Spinal cord (tissue), 10 donors: ENCODE data around the gene HLA-DRB1. TPM values are rescaled to one million over a fixed set of nuclear protein-coding genes. Genes with fewer than 3 reads are reported as not detected.
"Not testable (repeated sequence)": the region's sequence is repeated elsewhere in the genome, so short reads cannot be mapped to it uniquely, and the experiment has no call there.

Source experiments
- DNase-seq, 6 donors: peaks; one replicate each; pipeline versions ENCODE4 v3.0.0 to v3.0.0-alpha.2; 2013 to 2015; ENCODE audit warnings: low spot score in 6 of 6, low read depth in 4 of 6
- H3K27ac ChIP-seq: one replicate; pipeline ENCODE4 v1.5.1; 2013; ENCODE audit warnings: low read depth, low read length, control low read depth
- H3K27me3 ChIP-seq: one replicate; pipeline ENCODE4 v1.6.1; 2013; ENCODE audit warnings: low read length; ENCODE audit not compliant: control insufficient read depth, insufficient read depth
- H3K36me3 ChIP-seq: one replicate; pipeline ENCODE4 v1.6.1; 2013; ENCODE audit warnings: low read length; ENCODE audit not compliant: control insufficient read depth, insufficient read depth
- H3K4me1 ChIP-seq: one replicate; pipeline ENCODE4 v1.6.1; 2013; ENCODE audit warnings: low read length; ENCODE audit not compliant: control insufficient read depth, insufficient read depth
- H3K4me3 ChIP-seq: one replicate; pipeline ENCODE4 v1.5.1; 2013; ENCODE audit warnings: low read depth, low read length, control low read depth
- H3K9me3 ChIP-seq: one replicate; pipeline ENCODE4 v1.6.1; 2013; ENCODE audit warnings: low read length; ENCODE audit not compliant: control insufficient read depth, insufficient read depth
- WGBS: methylation state at CpG from one replicate; pipeline ENCODE4 v1.1.5; 2013; ENCODE audit warnings: missing lambda C conversion rate; ENCODE audit not compliant: insufficient coverage; 5-methylcytosine and 5-hydroxymethylcytosine counted together
- long read RNA-seq, 4 donors: transcript quantifications; one replicate each; lab custom pipeline, GENCODE V29; 2026
- polyA plus RNA-seq, 2 donors: library from polyadenylated mRNA; unstranded; fragments of 120-200 nt; gene quantifications; one replicate each; pipeline ENCODE4 v1.2.1, GENCODE V29; 2013; ENCODE audit not compliant: insufficient read length in 2 of 2
- total RNA-seq, 2 donors: library from RNA; depleted of rRNA in 1 of 2; stranded (reverse); fragments of 120-200 nt in 1 of 2; fragments of >200 nt in 1 of 2; gene quantifications; one replicate each; pipeline versions ENCODE4 v1.2.3 to v1.2.4, GENCODE V29; 2013 to 2014
- donor health status: healthy.

The HLA-DRB1 gene
- total RNA-seq (10 to 100 TPM; 17.0 to 61.3 TPM), polyA plus RNA-seq (1 to 10 TPM; 3.1 to 3.5 TPM)
- long read RNA-seq, donor 1, partial matches to known transcripts: 0 of 1 reads
- long read RNA-seq, donor 1, other reads (novel, unspliced or antisense): 0 of 1 reads
- long read RNA-seq, donor 2: 0 reads
- long read RNA-seq, donor 3, partial matches to known transcripts: 0 of 1 reads
- long read RNA-seq, donor 3, other reads (novel, unspliced or antisense): 0 of 1 reads
- long read RNA-seq, donor 4, transcript HLA-DRB1-201 (6 exons, 1,229 nt): major isoform, 18 of 73 reads
- long read RNA-seq, donor 4, partial matches to known transcripts: 55 of 73 reads
- long read RNA-seq, donor 4, other reads (novel, unspliced or antisense): 0 of 73 reads

GRCh38 chr6:32589596-32590449, at the start of gene HLA-DRB1:
Gene HLA-DRB1 (minus strand): TSS chr6:32589848. CDS start chr6:32589742, 106 bp downstream.
- WGBS: 25% methylated on average over 2 of the region's 9 CpGs
- H3K27ac ChIP-seq: no peak within 1 kb of the TSS
- H3K4me3 ChIP-seq: no peak within 1 kb of the TSS
- no peaks in the 10 kb centered on the region for H3K4me1 ChIP-seq
- H3K27me3 ChIP-seq: no peaks in the 10 kb centered on the region
- no peaks in the 10 kb centered on the region for H3K36me3 ChIP-seq
- H3K9me3 ChIP-seq: no peaks in the 10 kb centered on the region
- peak in 2 of 6 donors; percentile 31 to 34 for DNase-seq

GRCh38 chr6:32638532-32639219, 49.0 kb upstream of the HLA-DRB1 start:
- WGBS: 100% methylated on average over 1 of the region's 9 CpGs
- Histone ChIP-seq H3K9me3 (no peaks in the 10 kb centered on the region), H3K36me3 (no peaks in the 10 kb centered on the region), H3K27me3 (no peaks in the 10 kb centered on the region), H3K4me1 (no peaks in the 10 kb centered on the region), H3K4me3 (no peak overlapping the region), H3K27ac (no peak overlapping the region)
- no peak for DNase-seq

GRCh38 chr6:32637883-32638282, 48.2 kb upstream of the HLA-DRB1 start:
- Histone ChIP-seq H3K9me3 (no peaks in the 10 kb centered on the region), H3K4me1 (no peaks in the 10 kb centered on the region), H3K27ac (no peak overlapping the region), H3K27me3 (no peaks in the 10 kb centered on the region), H3K36me3 (no peaks in the 10 kb centered on the region), H3K4me3 (no peak overlapping the region)
- no peak for DNase-seq
- WGBS: no CpG with 5 or more reads among the region's 3 CpGs

GRCh38 chr6:32637219-32637880, 47.7 kb upstream of the HLA-DRB1 start, which contains the start of gene HLA-DQA1:
Gene HLA-DQA1 (plus strand): TSS chr6:32637406. CDS start chr6:32637459, 53 bp downstream.
- no peak for DNase-seq
- no peak within 1 kb of the TSS for H3K4me3 ChIP-seq
- H3K4me1 ChIP-seq: no peaks in the 10 kb centered on the region
- no peak within 1 kb of the TSS for H3K27ac ChIP-seq
- no peaks in the 10 kb centered on the region for H3K27me3 ChIP-seq
- 67% methylated on average over 3 of the region's 7 CpGs for WGBS
- no peaks in the 10 kb centered on the region for H3K9me3 ChIP-seq
- H3K36me3 ChIP-seq: no peaks in the 10 kb centered on the region

- H3K27ac ChIP-seq: no peak overlapping the region
- no peaks in the 10 kb centered on the region for H3K27me3 ChIP-seq
- no peaks in the 10 kb centered on the region for H3K9me3 ChIP-seq
- WGBS: 50% methylated on average over 1 of the region's 2 CpGs
- H3K4me3 ChIP-seq: no peak overlapping the region
- no peaks in the 10 kb centered on the region for H3K4me1 ChIP-seq
- no peak for DNase-seq
- no peaks in the 10 kb centered on the region for H3K36me3 ChIP-seq
Measured at GRCh38 chr6:32635526-32636123, 46.0 kb upstream of the HLA-DRB1 start.

GRCh38 chr6:32629793-32630192, 40.1 kb upstream of the HLA-DRB1 start:
- 87% methylated on average over 3 of the region's 13 CpGs for WGBS
- H3K4me3 ChIP-seq, H3K27me3 ChIP-seq, H3K9me3 ChIP-seq, H3K36me3 ChIP-seq, H3K4me1 ChIP-seq, DNase-seq, H3K27ac ChIP-seq: not testable (repeated sequence)

GRCh38 chr6:32627831-32628230, 38.2 kb upstream of the HLA-DRB1 start:
- Histone ChIP-seq H3K4me1 (no peaks in the 10 kb centered on the region), H3K27ac (no peak overlapping the region), H3K27me3 (no peaks in the 10 kb centered on the region), H3K9me3 (no peaks in the 10 kb centered on the region), H3K36me3 (no peaks in the 10 kb centered on the region), H3K4me3 (no peak overlapping the region)
- WGBS: no CpG with 5 or more reads among the region's 3 CpGs
- DNase-seq: peak in 1 of 6 donors; percentile 46

- 56% methylated on average over 1 of the region's 3 CpGs for WGBS
Measured at GRCh38 chr6:32627249-32627648, 37.6 kb upstream of the HLA-DRB1 start.

GRCh38 chr6:32625137-32625536, 35.5 kb upstream of the HLA-DRB1 start:
- Histone ChIP-seq H3K27ac (no peak overlapping the region), H3K4me1 (no peaks in the 10 kb centered on the region), H3K36me3 (no peaks in the 10 kb centered on the region), H3K4me3 (no peak overlapping the region), H3K9me3 (no peaks in the 10 kb centered on the region), H3K27me3 (no peaks in the 10 kb centered on the region)
- 86% methylated on average over 3 of the region's 5 CpGs for WGBS
- DNase-seq: no peak

More at GRCh38 chr6:32627249-32627648, 37.6 kb upstream of the HLA-DRB1 start:
- Histone ChIP-seq H3K9me3 (no peaks in the 10 kb centered on the region), H3K27me3 (no peaks in the 10 kb centered on the region), H3K27ac (no peak overlapping the region), H3K4me1 (no peaks in the 10 kb centered on the region), H3K4me3 (no peak overlapping the region), H3K36me3 (no peaks in the 10 kb centered on the region)
- no peak for DNase-seq
